Skeletal muscle satellite cell (primary cell): ENCODE measurements around the gene PGAP3.

Experiments
- H3K27me3 ChIP-seq: 2 replicates; pipeline ENCODE4 v1.7.0; 2013; ENCODE audit warnings: low read length; ENCODE audit not compliant: control insufficient read depth, insufficient read depth
- H3K36me3 ChIP-seq: 2 replicates; pipeline ENCODE4 v1.7.0; 2013; ENCODE audit warnings: mild to moderate bottlenecking, control low read depth, low read length; ENCODE audit not compliant: insufficient read depth
- H3K4me1 ChIP-seq: 2 replicates; pipeline ENCODE4 v1.7.0; 2013; ENCODE audit warnings: low read length; ENCODE audit not compliant: control insufficient read depth, insufficient read depth
- H3K4me2 ChIP-seq: 2 replicates; pipeline ENCODE4 v1.7.0; 2013; ENCODE audit warnings: mild to moderate bottlenecking, low read length
- H3K4me3 ChIP-seq: 2 replicates; pipeline ENCODE4 v1.7.0; 2013; ENCODE audit warnings: low read length
- H3K9ac ChIP-seq: 2 replicates; pipeline ENCODE4 v1.7.0; 2013; ENCODE audit warnings: mild to moderate bottlenecking, low read depth, low read length, moderate library complexity
- H3K9me3 ChIP-seq: replicated peaks from 2 replicates; pipeline ENCODE4 v1.7.0; 2013; ENCODE audit warnings: mild to moderate bottlenecking, control low read depth, low read length

The PGAP3 gene

DNA sequence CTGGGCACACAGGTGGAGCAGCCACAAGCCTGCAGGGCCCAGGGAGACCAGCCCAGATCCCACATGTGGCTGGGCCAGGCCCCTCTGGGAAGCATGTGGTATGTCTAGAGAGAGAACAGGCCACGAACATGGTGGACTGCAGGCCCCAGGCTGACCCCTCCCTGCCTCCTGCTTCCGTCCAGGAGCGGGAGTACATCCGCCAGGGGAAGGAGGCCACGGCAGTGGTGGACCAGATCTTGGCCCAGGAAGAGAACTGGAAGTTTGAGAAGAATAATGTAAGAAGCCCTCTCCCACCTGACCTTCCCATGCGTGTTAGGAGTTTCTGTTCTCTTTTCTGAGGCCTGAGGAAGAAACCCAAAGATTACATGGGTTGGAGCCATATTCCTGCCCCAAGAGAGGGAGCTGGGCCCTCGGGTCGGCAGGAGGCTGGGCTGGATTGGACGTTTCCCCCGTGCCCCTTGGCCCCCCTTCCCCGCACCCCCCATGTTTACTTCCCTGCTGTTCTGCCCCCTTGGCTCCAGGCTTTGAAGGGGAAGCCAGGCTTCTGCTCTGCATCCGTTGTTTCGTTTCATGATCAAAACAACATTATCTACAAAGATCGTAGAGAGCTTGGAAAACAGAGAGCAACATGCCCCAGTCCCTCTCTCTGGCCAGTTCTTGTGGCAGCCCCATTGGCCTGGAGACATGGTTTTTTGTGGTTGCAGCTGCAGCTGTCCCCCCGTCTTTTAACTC is 28.4 kb downstream of the PGAP3 start:
- no peaks in the 10 kb centered on the region for H3K27me3 ChIP-seq
- H3K9me3 ChIP-seq: no peaks in the 10 kb centered on the region
- no peak overlapping the region for H3K4me3 ChIP-seq
- peaks cover 5% of the 10 kb centered on the region for H3K4me1 ChIP-seq
- peaks cover 30% of the 10 kb centered on the region for H3K36me3 ChIP-seq
- H3K9ac ChIP-seq: no peak overlapping the region
- no peak overlapping the region for H3K4me2 ChIP-seq

GRCh38 chr17:39658760-39659159 is 29.1 kb downstream of the PGAP3 start:
- no peak overlapping the region for H3K4me2 ChIP-seq
- H3K36me3 ChIP-seq: peaks cover 35% of the 10 kb centered on the region
- peaks cover 2% of the 10 kb centered on the region for H3K4me1 ChIP-seq
- no peak overlapping the region for H3K9ac ChIP-seq
- H3K9me3 ChIP-seq: no peaks in the 10 kb centered on the region
- no peak overlapping the region for H3K4me3 ChIP-seq
- H3K27me3 ChIP-seq: no peaks in the 10 kb centered on the region

DNA sequence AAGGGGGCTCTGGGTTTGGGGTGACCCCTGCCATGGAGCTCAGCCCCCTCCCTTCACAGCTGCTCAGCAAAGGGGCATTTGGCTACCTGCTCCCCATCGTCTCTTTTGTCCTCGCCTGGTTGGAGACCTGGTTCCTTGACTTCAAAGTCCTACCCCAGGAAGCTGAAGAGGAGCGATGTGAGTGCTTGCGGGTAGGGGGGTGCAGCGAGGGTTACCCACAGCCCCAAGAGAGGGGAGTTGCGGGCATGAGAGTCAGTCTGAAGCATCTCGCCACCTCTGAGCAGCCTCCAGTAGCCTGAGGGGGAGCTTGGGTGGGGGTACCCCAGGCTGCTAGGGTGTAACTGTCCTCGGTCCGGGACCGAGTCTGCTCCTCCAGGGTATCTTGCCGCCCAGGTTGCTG is 29.5 kb downstream of the PGAP3 start:
- H3K9me3 ChIP-seq: no peaks in the 10 kb centered on the region
- H3K27me3 ChIP-seq: no peaks in the 10 kb centered on the region
- H3K4me3 ChIP-seq: no peak overlapping the region
- H3K9ac ChIP-seq: no peak overlapping the region
- peaks cover 36% of the 10 kb centered on the region for H3K36me3 ChIP-seq
- H3K4me1 ChIP-seq: no peaks in the 10 kb centered on the region
- H3K4me2 ChIP-seq: no peak overlapping the region

- H3K9me3 ChIP-seq: no peaks in the 10 kb centered on the region
- H3K36me3 ChIP-seq: peaks cover 16% of the 10 kb centered on the region
Observed at GRCh38 chr17:39655105-39655504, 32.8 kb downstream of the PGAP3 start.

GRCh38 chr17:39653662-39654331 is 34.1 kb downstream of the PGAP3 start:
- Histone ChIP-seq H3K4me2 (no peak overlapping the region), H3K4me1 (no peaks in the 10 kb centered on the region), H3K27me3 (no peaks in the 10 kb centered on the region), H3K4me3 (no peak overlapping the region), H3K36me3 (peaks cover 15% of the 10 kb centered on the region), H3K9ac (no peak overlapping the region), H3K9me3 (no peaks in the 10 kb centered on the region)

More at GRCh38 chr17:39655105-39655504, 32.8 kb downstream of the PGAP3 start:
- H3K9ac ChIP-seq: no peak overlapping the region
- no peak overlapping the region for H3K4me2 ChIP-seq
- no peaks in the 10 kb centered on the region for H3K27me3 ChIP-seq
- H3K4me1 ChIP-seq: no peaks in the 10 kb centered on the region
- H3K4me3 ChIP-seq: no peak overlapping the region

DNA sequence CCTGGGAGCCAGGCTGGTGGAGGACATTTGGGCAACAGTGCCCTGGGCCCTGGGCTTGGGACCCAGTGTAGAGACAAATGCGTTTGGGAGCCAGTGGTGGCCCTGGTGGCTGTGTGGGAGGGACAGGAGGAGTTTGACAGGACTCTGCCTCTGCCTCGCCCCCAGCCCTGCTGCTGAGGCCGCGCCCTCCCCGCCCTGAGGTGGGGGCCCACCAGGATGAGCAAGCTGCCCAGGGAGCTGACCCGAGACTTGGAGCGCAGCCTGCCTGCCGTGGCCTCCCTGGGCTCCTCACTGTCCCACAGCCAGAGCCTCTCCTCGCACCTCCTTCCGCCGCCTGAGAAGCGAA is 34.6 kb downstream of the PGAP3 start:
- H3K9ac ChIP-seq: no peak overlapping the region
- H3K4me2 ChIP-seq: no peak overlapping the region
- peaks cover 14% of the 10 kb centered on the region for H3K36me3 ChIP-seq
- no peaks in the 10 kb centered on the region for H3K27me3 ChIP-seq
- no peak overlapping the region for H3K4me3 ChIP-seq
- H3K9me3 ChIP-seq: no peaks in the 10 kb centered on the region
- H3K4me1 ChIP-seq: no peaks in the 10 kb centered on the region

DNA sequence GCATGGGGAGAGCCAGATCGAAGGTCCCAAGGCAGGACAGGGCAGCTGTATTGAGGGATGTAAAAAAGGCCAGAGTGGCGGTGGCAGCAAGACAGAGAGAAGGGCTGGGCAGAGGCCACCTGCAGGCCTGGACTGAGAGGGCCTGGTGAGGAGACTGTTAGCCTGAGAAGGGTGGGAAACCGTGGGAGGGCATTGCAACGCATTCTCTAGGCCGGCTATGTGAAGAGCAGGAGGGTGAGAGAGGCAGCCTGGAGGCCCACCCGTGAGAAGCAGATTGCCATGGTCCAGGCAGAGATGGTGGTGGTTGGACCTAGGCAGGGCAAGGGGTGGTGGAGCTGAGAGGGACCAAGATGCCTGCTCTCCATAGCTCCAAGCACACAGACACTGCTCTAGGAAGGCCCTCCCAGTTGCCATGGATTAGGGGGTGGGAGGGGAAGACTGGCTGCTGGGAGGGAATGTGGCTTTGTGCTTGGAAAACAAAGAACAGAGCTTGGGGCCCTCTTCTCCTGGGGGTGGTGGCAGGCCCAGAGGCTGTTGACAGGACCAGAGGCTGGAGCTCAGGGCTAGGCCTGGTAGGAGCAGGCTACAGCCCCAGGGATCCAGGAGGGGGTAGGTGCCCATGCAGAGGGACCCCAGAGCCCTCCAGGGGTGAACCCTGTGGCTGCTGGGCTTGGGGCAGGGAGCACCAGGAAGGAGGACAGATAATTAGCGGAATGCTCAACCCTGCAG is 35.1 kb downstream of the PGAP3 start:
- no peaks in the 10 kb centered on the region for H3K27me3 ChIP-seq
- H3K36me3 ChIP-seq: peaks cover 9% of the 10 kb centered on the region
- H3K4me2 ChIP-seq: no peak overlapping the region
- H3K4me1 ChIP-seq: no peaks in the 10 kb centered on the region
- no peaks in the 10 kb centered on the region for H3K9me3 ChIP-seq
- no peak overlapping the region for H3K9ac ChIP-seq
- H3K4me3 ChIP-seq: no peak overlapping the region

GRCh38 chr17:39651923-39652586 is 35.8 kb downstream of the PGAP3 start:
- Histone ChIP-seq H3K27me3 (no peaks in the 10 kb centered on the region), H3K9me3 (no peaks in the 10 kb centered on the region), H3K4me3 (no peak overlapping the region), H3K4me1 (no peaks in the 10 kb centered on the region), H3K4me2 (no peak overlapping the region), H3K9ac (no peak overlapping the region), H3K36me3 (peaks cover 6% of the 10 kb centered on the region)

DNA sequence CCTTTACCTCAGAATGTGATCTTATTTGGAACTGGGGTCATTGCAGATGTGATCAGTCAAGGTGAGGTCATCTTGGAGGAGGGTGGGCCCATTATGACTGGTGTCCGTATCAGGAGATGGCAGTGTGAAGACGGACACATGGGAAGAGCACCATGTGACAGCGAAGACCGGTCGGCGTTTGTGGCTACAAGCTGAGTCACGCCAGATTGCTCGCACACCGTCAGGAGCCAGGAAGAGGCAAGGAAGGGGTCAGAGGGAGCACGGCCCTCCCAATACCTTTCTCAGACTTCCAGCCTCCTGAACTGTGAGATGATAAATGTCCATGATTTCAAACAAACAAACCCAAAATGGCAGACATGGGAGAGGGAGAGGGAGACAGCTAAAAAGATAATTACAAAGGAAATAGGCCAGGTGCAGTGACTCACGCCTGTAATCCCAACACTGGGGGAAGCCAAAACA is 37.7 kb downstream of the PGAP3 start:
- no peak overlapping the region for H3K4me3 ChIP-seq
- H3K4me1 ChIP-seq: no peaks in the 10 kb centered on the region
- no peak overlapping the region for H3K9ac ChIP-seq
- H3K9me3 ChIP-seq: no peaks in the 10 kb centered on the region
- H3K27me3 ChIP-seq: no peaks in the 10 kb centered on the region
- no peak overlapping the region for H3K4me2 ChIP-seq
- peaks cover 6% of the 10 kb centered on the region for H3K36me3 ChIP-seq

GRCh38 chr17:39648616-39649366 is 39.1 kb downstream of the PGAP3 start:
- Histone ChIP-seq H3K4me1 (peaks cover under 1% of the 10 kb centered on the region), H3K9ac (no peak overlapping the region), H3K36me3 (peaks cover 2% of the 10 kb centered on the region), H3K9me3 (no peaks in the 10 kb centered on the region), H3K4me2 (no peak overlapping the region), H3K27me3 (no peaks in the 10 kb centered on the region), H3K4me3 (no peak overlapping the region)

- Histone ChIP-seq H3K4me1 (peaks cover 14% of the 10 kb centered on the region), H3K4me2 (no peak overlapping the region), H3K9ac (no peak overlapping the region), H3K4me3 (no peak overlapping the region), H3K27me3 (no peaks in the 10 kb centered on the region), H3K36me3 (no peaks in the 10 kb centered on the region), H3K9me3 (no peaks in the 10 kb centered on the region)
Observed at GRCh38 chr17:39647256-39647655, 40.6 kb downstream of the PGAP3 start.
